ENCODE measurements around the gene ANKH. TPM values are rescaled to one million over a fixed set of nuclear protein-coding genes. Genes with fewer than 3 reads are reported as not detected.

ANKH gene
- total and polyA plus RNA-seq, 2 of the 13 experiments (the other 11 are each of a cell fraction or from before 2014, with no cell fraction given) = 25.0 to 36.0 TPM

- TF ChIP-seq ZBTB40 (IDR thresholded peaks at IDR 0.05) (no peak), ZBTB40 (CRISPR knock-in tag; IDR thresholded peaks at IDR 0.05) (no peak), ZNF382 (CRISPR knock-in tag; IDR thresholded peaks at IDR 0.05; ENCODE audit: borderline replicate concordance) (no peak), MED1 (CRISPR knock-in tag; IDR thresholded peaks at IDR 0.05) (no peak), CHD4 (IDR thresholded peaks at IDR 0.05; ENCODE audit: borderline replicate concordance, low read length) (no peak), NR0B2 (CRISPR knock-in tag; IDR thresholded peaks at IDR 0.05) (0 out of 2 replicates have a peak, but pooled peaks have one; percentile 31), NFATC3 (CRISPR knock-in tag; IDR thresholded peaks at IDR 0.05) (no peak), MAFF (IDR thresholded peaks at IDR 0.05; ENCODE audit: low read depth, low read length) (no peak), FOXC1 (CRISPR knock-in tag; IDR thresholded peaks at IDR 0.05; ENCODE audit: borderline replicate concordance) (0 out of 2 replicates have a peak, but pooled peaks have one; percentile 36), RBFOX2 (IDR thresholded peaks at IDR 0.05; ENCODE audit: low read depth, low read length) (peak; percentile 52; the same call in 1 of the 2 replicates), UBTF (CRISPR knock-in tag; IDR thresholded peaks at IDR 0.05) (peak; percentile 60; the same call in 1 of the 2 replicates), KDM4B (CRISPR knock-in tag; IDR thresholded peaks at IDR 0.05) (no peak), AHR (CRISPR knock-in tag; IDR thresholded peaks at IDR 0.05) (no peak)
Observed at GRCh38 chr5:14872070-14872989, 752 bp upstream of the ANKH start (continued).
